Lung (tissue), 12 donors: ENCODE measurements around the gene KIF26A. TPM values are rescaled to one million over a fixed set of nuclear protein-coding genes. Genes with fewer than 3 reads are reported as not detected.

Experiments
- ATAC-seq: fragments of 200-7000 bp; cut with Tn5 transposase; one replicate; pipeline ENCODE4 v1.9.1; 2020; ENCODE audit warnings: moderate number of reproducible peaks; ENCODE audit not compliant: insufficient read depth, low FRiP score
- DNase-seq, 3 donors: peaks; one replicate each; pipeline ENCODE4 v3.0.0-alpha.2; 2013 to 2017
- H3K27ac ChIP-seq, 2 donors: one replicate each; pipeline ENCODE4 v1.5.1; 2013; ENCODE audit warnings: mild to moderate bottlenecking in 2 of 2, moderate library complexity in 2 of 2, control low read depth in 1 of 2, inconsistent platforms in 1 of 2, low read depth in 1 of 2, low read length in 1 of 2
- H3K27me3 ChIP-seq, 3 donors: one replicate each; pipeline ENCODE4 v1.5.1; 2013; ENCODE audit warnings: low read length in 2 of 3; ENCODE audit not compliant: control insufficient read depth in 3 of 3, insufficient read depth in 3 of 3
- H3K36me3 ChIP-seq, 4 donors: one replicate each; pipeline ENCODE4 v1.5.1; 2013; ENCODE audit warnings: low read length in 4 of 4, mild to moderate bottlenecking in 1 of 4, moderate library complexity in 1 of 4; ENCODE audit not compliant: control insufficient read depth in 4 of 4, insufficient read depth in 4 of 4
- H3K4me1 ChIP-seq, 5 donors: one replicate each; pipeline ENCODE4 v1.5.1; 2013; ENCODE audit warnings: low read length in 5 of 5, mild to moderate bottlenecking in 2 of 5, moderate library complexity in 1 of 5; ENCODE audit not compliant: control insufficient read depth in 5 of 5, insufficient read depth in 5 of 5
- H3K4me3 ChIP-seq: one replicate; pipeline ENCODE4 v1.5.1; 2013; ENCODE audit warnings: mild to moderate bottlenecking, control low read depth, moderate library complexity
- H3K9ac ChIP-seq, 2 donors: one replicate each; pipeline ENCODE4 v1.5.1; 2013; ENCODE audit warnings: low read length in 2 of 2, control low read depth in 1 of 2; ENCODE audit not compliant: insufficient read depth in 1 of 2
- H3K9me3 ChIP-seq, 4 donors: one replicate each; pipeline ENCODE4 v1.5.1; 2013; ENCODE audit warnings: low read length in 3 of 4, mild to moderate bottlenecking in 1 of 4, moderate library complexity in 1 of 4; ENCODE audit not compliant: control insufficient read depth in 4 of 4, insufficient read depth in 3 of 4
- WGBS, 2 donors: extraction: QIAGEN DNeasy Blood & Tissue Kit; methylation state at CpG; one replicate each; pipeline ENCODE4 v1.1.7; 2013; 5-methylcytosine and 5-hydroxymethylcytosine counted together
- polyA plus RNA-seq, 2 donors: library from polyadenylated mRNA; stranded (reverse); fragments of 200-250 nt; gene quantifications; one replicate each; pipeline ENCODE4 v1.2.1, GENCODE V29; 2013
- total RNA-seq, 2 donors: library from RNA; depleted of rRNA in 1 of 2; stranded (reverse); fragments of >200 nt in 1 of 2; gene quantifications; one replicate each; pipeline ENCODE4 v1.2.1, GENCODE V29; 2014 to 2021
- TF ChIP-seq, protein P1 (sequence below): IDR thresholded peaks from 2 replicates; pipeline ENCODE4 v1.5.1; 2012; ENCODE audit warnings: mild to moderate bottlenecking; ENCODE audit errors: control extremely low read depth, extremely low read depth
- donor health status: control.
- donor health status: control.
- donor health status: Bipolar disorder and iron deficiency.
- donor health status: healthy.
- donor health status: DM: yes; HTN: yes; CAD: no.

Gene KIF26A
- total and polyA plus RNA-seq, 4 donors: 2.4 to 11.4 (median 4.5) TPM

DNA sequence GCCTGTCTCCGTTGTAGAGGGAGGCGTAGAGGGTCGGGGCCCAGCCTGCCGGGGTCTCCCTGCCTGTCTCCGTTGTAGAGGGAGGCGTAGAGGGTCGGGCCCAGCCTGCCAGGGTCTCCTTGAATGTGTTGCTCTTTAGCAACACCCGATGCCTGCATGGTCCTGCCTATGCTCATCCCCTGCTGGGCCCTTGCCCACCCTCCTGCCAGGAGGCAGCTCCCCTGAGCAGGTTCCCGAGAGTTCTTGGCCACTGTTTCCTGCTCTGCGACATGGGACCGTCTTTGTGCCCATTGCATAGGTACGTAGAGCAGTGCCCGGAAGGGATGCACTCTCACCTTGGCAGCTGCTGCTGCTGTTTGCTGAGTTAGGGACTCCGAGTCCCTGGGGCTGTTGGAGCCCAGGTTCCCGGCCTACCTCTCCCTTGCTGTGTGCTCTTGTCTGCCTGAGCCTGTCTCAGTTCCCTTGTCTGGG, 3.3 kb downstream of the KIF26A start:
- Histone ChIP-seq H3K27me3 (peaks cover 6 to 11% (median 7%) of the 10 kb centered on the region in 3 donors), H3K9me3 (no peaks in the 10 kb centered on the region), H3K9ac (no peak overlapping the region), H3K4me3 (no peak overlapping the region), H3K36me3 (peaks cover 0 to 10% (median 0%) of the 10 kb centered on the region in 4 donors), H3K27ac (no peak overlapping the region), H3K4me1 (peaks cover 0 to 39% (median 6%) of the 10 kb centered on the region in 5 donors)
- 90 to 91% methylated on average over 15 of the region's 15 CpGs for WGBS, 2 donors
- TF ChIP-seq, protein P1, sequence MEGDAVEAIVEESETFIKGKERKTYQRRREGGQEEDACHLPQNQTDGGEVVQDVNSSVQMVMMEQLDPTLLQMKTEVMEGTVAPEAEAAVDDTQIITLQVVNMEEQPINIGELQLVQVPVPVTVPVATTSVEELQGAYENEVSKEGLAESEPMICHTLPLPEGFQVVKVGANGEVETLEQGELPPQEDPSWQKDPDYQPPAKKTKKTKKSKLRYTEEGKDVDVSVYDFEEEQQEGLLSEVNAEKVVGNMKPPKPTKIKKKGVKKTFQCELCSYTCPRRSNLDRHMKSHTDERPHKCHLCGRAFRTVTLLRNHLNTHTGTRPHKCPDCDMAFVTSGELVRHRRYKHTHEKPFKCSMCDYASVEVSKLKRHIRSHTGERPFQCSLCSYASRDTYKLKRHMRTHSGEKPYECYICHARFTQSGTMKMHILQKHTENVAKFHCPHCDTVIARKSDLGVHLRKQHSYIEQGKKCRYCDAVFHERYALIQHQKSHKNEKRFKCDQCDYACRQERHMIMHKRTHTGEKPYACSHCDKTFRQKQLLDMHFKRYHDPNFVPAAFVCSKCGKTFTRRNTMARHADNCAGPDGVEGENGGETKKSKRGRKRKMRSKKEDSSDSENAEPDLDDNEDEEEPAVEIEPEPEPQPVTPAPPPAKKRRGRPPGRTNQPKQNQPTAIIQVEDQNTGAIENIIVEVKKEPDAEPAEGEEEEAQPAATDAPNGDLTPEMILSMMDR: no peak
- DNase-seq (no peak), ATAC-seq (no peak)

DNA sequence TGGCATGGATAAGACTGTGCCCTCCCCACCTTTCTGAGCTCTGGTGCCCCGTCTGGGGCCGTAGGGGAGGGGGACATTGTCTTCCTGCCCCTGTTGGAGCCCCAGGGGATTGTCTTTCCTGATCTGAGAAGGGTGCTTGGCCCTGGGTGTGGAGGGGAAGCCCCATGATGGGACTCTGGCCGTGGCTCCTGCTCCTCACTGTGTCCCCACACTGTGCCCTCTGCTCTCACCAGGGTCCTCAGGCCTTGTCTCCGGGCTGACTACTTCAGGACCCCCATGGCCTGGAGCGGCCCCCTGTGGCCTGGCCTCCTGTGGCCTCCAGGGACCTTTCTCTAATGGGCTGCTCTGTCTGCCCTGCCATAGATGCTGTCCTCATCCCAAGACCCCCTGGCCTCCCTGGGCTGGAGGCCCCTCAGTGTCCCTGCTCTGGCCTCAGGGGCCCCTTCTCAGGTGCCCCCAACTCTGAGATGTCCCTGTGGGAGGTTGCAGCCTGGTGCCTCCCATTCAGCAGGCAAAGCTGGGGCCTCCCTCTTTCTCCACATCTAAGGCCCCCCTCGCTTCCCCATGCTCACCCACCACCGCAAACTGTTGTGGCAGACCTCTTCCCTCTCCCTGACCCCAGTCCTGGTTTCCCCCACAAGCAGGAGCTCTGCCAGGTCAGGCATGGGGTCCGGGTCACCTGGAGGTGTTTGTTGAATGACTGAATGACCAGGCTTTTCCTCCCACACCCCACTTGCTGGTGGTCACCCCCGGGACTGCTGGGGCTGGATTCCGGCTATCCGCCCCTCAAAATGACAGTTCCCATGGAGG, 4.0 kb downstream of the KIF26A start:
- DNase-seq (peak in 1 of 3 donors; percentile 6), ATAC-seq (no peak)
- Histone ChIP-seq H3K36me3 (peaks cover 0 to 10% (median 0%) of the 10 kb centered on the region in 4 donors), H3K27ac (no peak overlapping the region), H3K9ac (no peak overlapping the region), H3K4me1 (peaks cover 0 to 35% (median 4%) of the 10 kb centered on the region in 5 donors), H3K27me3 (peaks cover 0 to 5% (median 4%) of the 10 kb centered on the region in 3 donors), H3K9me3 (no peaks in the 10 kb centered on the region), H3K4me3 (no peak overlapping the region)
- TF ChIP-seq, protein P1: no peak
- 80 to 86% methylated on average over 11 of the region's 11 CpGs for WGBS, 2 donors

DNA sequence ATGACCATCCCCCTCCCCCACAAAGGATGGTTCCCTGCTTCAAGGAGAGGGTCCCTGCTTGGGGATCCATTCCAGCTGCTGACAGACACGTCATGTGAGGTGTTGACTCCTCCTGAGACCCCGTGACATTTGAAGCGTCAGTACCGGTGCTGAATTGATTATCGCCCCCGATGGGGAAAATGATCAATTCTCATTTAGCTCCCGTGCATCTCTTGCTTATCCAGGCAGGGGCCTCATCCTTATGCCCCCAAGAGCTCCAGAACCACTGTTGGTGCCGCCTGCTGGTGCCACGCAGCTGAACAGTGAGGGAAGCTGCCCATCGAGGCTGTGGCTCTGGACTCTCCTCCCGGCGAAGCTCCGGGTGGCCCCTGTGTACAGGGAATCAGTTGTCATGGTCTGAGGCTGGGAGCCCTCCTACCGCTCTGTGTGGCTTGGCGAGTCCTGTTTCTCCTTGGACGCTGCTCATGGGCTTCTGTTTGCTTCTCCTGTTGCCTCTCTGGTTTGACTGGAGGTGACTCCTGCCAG, 4.6 kb downstream of the KIF26A start:
- Histone ChIP-seq H3K4me3 (no peak overlapping the region), H3K27ac (no peak overlapping the region), H3K4me1 (peaks cover 0 to 35% (median 11%) of the 10 kb centered on the region in 5 donors), H3K36me3 (peaks cover 0 to 10% (median 0%) of the 10 kb centered on the region in 4 donors), H3K9me3 (no peaks in the 10 kb centered on the region), H3K27me3 (peaks cover 0 to 4% (median 4%) of the 10 kb centered on the region in 3 donors), H3K9ac (no peak overlapping the region)
- ATAC-seq: no peak
- WGBS, 2 donors: 83 to 88% methylated on average over 16 of the region's 16 CpGs
- TF ChIP-seq, protein P1: no peak
- DNase-seq: peak in 1 of 3 donors; percentile 9
